Measurements from ENCODE around the gene NKTR.

NKTR gene

DNA sequence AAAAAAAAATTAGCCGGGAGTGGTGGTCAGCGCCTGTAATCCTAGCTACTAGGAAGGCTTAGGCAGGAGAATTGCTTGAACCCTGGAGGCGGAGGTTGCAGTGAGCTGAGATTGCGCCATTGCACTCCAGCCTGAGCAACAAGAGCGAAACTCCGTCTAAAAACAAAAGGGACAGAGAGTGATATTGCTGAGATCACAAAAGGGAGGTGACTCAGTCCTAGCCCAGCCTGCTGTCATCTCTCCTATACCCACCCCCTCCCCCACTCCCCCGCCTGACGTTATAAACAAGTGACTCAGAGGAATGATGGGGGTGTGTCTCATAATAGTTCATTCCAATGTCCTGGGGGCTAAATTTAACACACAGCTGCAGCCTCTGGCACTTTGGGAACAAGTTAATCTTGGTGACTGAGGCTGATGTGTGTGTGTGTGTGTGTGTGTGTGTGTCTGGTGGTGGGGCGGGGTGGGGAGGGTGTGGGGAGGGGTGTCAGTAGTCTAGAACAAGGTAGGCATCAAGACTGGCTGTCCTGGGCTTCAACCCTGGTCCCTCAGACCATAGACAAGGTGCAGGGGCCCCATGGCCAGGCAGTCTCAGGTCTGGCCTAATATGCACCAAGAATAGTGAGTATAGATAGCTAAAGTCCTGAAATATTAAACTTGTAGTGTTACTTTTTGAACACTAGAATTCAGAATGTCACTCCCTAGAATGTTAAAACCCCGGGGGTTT is 83.6 kb downstream of the NKTR start:
- no peak for DNase-seq

DNA sequence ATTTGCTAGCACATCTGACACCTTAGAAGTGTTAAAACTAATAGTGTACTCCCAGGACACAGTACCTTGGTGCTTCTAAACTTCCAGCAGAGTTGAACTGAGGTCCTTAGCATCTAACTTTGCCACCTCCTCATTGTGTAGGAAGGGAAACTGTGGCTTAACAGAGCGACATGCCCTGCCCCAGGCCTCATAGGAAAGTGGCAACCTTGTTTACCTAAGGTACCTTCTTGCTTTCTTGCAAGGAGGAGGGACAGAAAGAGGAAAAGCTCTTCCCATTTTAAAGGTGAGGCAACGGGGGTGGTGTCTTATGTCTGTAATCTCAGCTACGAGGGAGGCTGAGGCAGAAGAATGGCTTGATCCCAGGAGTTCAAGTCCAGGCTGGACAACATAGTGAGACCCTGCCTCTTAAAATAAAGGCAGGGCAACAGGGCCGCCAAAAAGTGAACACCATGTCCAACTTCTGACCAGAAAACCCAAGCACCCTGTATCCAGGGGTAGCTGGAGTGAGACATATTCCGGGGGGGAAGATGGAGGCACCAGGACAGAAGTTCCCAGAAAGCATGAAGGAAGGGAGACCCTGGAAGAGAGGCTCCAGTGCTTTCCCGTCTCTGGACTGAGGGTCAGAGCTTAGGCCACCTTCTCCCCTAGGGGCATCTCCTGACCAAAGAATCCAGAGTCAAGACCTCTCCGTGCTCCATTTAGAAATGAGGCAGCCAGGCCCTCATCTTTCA is 84.3 kb downstream of the NKTR start:
- no peak for DNase-seq

DNA sequence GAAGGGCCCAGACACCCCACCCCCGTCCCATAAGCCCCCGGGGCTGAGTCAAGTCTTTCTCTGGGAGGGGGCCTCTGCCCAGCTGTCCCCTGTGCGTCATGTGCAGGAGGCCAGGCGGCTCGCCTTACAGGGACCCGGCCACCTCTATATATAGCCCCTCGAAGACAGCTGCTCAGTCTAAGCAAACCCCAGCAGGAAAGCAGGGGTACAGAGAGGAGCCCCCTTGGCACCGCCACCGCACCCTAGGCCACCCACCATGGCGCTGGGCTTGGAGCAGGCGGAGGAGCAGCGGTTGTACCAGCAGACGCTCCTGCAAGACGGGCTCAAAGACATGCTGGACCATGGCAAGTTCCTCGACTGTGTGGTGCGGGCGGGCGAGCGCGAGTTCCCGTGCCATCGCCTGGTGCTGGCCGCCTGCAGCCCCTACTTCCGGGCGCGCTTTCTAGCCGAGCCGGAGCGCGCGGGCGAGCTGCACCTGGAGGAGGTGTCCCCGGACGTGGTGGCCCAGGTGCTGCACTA is 84.9 kb downstream of the NKTR start, which contains the start of gene KLHL40:
KLHL40 (plus strand) TSS at position 175 of the 519 bp plus-strand sequence; CDS start at position 257, 82 bp downstream.
- DNase-seq, result no peak

DNA sequence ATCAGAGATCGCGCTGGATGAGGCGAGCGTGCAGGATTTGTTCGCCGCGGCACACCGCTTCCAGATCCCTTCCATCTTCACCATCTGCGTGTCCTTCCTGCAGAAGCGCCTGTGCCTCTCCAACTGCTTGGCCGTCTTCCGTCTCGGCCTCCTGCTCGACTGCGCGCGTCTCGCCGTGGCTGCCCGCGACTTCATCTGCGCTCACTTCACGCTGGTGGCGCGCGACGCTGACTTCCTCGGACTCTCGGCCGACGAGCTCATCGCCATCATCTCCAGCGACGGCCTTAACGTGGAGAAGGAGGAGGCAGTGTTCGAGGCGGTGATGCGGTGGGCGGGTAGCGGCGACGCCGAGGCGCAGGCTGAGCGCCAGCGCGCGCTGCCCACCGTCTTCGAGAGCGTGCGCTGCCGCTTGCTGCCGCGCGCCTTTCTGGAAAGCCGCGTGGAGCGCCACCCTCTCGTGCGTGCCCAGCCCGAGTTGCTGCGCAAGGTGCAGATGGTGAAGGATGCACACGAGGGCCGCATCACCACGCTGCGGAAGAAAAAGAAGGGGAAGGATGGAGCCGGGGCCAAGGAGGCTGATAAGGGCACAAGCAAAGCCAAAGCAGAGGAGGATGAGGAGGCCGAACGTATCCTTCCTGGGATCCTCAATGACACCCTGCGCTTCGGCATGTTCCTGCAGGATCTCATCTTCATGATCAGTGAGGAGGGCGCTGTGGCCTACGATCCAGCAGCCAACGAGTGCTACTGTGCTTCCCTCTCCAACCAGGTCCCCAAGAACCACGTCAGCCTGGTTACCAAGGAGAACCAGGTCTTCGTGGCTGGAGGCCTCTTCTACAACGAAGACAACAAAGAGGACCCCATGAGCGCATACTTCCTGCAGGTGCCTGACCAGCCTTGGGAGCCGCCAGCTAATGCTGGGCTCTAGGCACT is 85.7 kb downstream of the NKTR start:
- DNase-seq, result no peak

DNA sequence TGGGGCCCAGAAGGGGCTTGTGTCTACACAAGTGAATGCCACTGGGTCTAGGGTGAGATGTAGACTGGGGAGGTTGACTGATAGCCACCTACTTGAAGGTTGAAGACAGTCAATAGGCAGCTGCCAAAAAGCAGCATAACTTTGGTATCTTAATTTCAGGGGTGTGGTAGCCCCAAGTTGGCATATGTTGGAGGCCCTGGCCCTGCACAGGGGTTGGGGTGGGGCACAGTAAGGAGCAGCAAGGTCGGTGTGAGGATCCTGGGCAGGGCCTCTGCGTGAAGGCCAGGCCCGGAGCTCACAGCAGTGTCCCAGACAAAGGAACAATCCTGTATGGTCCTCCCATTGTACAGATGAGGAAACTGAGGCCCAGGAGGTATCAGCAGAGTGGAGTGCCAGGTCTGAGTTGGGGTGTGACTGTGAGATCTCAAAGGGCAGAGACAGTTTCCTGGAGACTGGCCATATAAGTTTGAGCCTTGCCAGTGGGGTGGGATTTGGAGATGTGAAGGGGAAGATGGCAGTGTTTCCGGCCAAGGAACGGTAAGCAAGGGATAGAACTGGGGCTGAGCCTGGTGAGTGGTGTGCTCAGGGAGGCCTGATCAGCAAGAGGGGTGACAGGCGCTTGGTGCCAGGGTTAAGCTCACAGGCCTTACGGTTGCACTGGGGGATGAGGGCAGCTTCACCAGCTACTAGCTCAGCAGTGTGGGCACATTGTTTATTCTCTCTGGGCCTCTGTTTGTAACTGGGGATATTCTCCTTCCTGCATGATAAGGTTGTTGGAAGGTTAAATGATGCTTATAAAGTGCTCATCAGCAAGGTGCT is 86.6 kb downstream of the NKTR start:
- DNase-seq, result no peak

DNA sequence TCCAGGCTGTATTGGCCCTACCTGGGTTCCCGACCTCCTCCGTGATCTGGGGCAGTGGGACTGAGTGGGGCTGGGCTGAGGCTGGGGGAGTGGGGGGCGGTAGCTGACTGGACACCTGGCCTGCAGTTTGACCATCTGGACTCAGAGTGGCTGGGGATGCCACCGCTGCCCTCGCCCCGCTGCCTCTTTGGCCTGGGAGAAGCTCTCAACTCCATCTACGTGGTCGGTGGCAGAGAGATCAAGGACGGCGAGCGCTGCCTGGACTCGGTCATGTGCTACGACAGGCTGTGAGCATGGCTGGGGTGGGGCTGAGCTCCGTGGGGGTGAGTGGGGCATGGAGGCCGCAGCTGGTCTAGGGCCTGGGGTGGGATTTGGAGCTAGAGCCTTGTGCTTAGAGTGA is 87.5 kb downstream of the NKTR start:
- DNase-seq, result no peak

DNA sequence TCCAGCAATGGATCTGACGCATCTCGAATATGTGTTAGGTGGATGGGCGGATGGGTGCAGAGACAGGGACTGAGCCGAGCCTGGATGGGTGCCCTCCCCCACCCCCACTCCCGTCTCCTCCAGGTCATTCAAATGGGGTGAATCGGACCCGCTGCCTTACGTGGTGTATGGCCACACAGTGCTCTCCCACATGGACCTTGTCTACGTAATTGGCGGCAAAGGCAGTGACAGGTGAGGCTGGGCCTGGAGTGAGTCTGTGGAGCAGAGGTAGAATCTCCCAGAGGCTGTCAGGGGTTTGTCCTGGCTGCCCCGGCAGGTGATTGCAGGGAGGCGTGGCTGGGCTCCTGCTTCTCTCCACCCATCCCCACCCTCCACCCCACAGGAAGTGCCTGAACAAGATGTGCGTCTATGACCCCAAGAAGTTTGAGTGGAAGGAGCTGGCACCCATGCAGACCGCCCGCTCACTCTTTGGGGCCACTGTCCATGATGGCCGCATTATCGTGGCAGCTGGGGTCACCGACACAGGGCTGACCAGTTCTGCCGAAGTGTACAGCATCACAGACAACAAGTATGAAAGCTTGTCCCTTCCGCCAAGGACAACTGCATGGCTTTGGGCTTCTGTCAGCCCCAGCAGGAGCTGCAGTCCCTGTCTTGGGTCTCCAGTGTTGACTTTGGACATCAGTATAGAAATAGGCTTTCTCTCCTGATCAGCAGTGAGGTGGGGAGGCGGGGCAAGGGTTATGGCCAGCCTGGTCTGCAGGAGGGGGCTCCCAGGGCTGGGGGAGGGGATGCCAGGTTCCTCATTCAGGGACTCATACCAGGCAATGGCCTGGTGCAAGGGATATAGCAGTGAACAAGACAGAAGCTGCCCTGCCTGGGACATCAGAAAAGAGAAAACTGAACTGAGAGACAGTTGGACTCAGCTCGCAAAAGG is 88.3 kb downstream of the NKTR start:
- DNase-seq, result no peak

DNA sequence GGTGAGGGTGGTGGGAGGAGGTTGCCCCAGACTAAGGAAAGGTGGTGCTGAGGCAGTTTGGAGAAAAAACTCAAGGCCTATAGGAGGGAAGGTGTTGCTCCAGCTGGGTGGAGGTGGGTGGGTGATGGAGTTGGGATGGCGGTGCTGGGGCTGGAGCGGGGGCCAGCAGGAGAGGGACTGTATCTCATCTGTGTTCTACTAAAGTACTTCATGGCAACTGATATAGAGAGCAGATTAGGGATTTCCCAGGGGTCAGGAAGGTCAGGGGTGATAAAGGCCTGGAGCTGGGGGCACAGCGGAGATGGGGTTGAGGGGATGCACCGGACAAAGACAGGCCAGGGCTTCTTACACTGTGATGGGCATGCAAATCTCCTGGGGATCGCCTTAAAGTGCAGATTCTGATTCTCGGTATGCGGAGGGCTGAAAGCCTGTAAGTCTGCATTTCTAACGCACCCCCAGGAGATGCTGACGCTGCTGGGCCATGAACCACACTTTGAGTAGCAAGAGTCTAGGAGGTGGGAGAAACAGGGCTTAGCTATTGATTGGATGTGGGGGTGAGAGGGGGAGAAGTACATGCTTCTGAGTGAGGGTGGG is 89.0 kb downstream of the NKTR start:
- DNase-seq, result no peak

DNA sequence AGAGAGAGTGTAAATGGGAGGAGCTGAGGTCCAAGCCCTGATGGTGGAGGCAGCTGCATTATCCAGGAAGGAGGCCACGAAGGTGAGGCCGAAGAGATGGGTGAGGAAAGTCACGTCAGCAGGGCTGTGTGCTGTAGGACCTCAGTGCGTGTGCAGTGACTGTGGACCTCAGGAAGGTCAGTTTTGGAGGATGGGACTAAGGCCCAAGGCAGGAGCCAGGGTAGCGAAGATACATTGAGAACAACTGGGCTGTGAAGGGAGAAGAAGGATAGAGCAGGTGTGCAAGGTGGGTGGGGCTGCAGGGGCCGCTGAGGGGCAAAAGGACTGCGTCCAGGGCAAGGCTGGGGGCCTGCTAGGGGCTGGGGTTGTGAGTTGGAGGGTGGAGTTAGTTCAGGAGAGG is 89.7 kb downstream of the NKTR start:
- DNase-seq, result no peak

DNA sequence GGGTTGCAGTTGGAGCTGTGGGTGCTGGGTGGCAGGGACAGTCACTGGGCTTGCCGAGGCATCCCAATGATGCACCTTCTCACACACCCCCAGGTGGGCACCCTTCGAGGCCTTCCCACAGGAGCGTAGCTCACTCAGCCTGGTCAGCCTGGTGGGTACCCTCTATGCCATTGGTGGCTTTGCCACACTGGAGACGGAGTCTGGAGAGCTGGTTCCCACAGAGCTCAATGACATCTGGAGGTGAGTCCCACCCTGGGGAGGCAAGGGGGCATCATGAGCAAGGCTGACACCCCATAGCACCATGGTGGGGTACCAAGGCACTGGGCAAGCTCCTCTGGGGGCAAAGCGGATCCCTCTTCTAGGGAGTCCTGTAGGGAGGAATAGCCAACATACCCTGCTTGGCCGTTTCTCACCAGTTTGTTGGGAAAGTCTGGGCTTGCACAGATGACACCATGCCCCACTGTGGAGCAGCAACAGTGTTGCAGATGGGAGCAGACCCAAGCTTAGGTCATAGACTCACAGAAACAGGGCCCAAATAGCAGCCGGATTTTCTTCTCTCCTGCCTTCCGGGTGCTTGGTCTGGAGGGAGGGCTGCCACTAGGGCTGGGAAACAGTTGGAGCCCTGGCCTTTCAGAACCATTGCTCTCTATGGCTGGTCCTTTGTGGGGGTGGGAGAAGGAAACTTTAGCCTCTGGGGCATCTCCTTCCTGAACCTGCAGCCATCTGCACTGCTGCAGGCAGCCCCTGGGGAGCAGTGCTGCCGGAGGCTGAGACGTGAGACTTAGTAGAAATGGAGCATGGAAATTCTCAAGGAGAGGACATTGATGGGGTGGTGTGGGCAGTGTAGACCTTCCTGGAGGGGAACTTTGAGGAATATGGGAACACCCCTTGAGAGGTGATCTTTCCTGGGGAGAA is 90.5 kb downstream of the NKTR start:
- DNase-seq, result no peak

DNA sequence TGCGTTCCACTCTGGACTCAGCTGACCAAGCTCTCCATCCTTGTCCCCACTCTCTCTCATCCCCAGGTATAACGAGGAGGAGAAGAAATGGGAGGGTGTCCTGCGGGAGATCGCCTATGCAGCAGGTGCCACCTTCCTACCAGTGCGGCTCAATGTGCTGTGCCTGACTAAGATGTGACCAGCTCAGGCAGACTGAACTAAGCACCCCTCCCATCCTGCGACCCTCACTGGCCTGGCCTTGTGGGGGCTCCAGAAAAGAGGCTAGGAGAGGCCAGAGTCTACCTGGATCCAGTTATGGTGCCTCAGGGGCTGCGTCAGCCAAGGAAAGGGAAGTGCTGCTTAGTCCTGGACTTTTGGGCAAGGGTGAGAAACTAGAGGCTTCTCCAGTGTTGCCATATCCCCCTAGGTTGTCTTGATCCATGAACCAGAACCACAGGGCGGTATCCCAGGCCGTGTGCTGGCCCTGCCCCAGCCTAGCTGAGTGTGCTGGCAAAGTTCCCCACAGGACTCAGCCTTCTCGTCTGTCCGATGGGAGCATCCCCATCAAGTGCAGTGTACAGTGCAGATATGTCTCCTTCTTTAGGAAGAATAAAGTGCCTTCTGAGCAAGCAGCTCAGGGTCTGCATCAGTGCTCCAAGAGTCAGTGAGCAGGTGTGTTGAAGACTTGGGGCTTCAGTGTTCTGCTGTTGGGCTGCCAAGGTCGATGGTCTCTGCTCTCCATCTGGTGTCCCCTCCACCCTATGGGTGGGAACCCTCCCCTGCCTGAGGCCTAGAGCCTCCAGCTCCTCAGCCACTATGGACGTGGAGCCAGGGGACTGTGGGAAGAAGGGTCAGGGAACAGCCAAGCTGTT is 91.6 kb downstream of the NKTR start:
- DNase-seq, result no peak

DNA sequence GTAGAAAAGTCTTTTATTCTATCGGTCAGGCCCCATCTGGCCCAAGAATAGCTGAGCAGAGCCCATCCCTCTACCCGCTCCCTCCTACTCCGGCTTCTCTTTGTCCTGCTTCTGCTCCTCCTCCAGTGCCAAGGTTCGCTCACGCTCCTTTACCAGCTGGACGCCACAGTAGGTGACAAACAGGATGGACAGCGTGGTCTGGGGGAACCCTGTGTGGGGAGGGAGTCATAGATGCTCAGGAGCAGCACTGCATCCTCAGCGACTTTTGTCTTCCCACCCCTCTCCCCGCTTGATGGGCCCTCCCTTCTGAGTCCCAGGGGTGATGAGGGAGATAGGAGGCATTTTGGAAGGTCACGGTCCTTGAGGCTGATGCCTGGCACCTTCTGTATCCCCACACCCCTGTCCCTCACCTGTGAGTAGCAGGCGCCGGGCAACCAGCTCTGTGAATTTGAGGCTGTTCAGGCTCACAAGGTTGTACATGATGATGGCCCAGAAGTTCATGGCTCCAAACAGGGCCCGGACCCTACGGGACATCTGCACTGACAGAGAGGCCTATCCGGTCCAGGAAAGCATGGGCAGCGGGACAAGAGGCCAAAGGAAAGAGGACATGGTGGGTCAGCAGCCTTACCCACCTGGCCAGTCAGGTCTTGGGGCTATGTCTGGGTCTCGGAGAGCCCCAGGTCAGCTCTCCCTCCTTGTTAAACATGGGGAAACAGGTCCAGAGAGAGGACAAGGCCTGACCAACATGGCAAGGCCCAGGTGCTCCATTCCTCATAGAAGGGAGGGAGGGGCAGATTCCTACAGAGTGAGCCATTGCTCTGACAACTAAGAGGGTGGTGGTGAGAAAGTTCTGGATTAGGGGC is 92.4 kb downstream of the NKTR start:
- DNase-seq, result no peak

DNA sequence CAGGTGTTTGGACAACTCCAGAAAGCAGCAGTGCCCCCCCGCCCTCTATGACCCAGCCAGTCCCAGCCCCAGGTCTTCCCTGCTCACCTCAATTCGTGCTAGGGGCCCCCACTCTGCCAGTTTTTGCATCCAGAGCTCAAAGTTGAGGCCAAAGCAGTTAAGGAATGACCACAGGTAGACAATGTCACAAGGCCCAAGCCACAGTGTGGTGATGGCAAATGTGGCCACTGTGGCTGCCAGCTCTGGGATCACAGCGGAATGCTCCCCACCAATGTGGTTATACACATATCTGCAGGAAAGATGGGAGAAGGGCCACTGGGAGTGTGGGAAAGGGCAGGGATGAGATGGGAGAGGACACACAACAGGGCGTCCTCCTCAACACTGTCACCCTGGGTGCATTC is 93.0 kb downstream of the NKTR start:
- DNase-seq, result no peak

DNA sequence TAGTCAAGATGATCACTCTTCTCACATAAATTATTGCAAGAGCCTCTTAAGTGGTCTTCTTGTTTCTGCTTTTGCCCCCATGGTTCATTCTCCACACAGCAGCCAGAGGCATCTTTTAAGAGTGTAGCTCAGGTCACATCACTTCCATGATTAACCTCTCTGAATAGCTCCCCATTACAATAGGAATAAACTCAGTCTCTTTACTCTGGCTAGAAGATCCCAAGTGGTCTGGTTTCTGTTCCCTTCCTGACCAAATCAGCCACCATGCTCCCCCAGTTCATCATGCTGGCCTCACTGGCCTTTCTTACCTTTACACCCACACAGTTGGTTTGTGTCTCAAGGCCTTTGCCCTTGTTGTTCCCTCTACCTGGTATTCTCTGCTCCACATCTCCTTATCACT is 93.9 kb downstream of the NKTR start:
- no peak for DNase-seq

DNA sequence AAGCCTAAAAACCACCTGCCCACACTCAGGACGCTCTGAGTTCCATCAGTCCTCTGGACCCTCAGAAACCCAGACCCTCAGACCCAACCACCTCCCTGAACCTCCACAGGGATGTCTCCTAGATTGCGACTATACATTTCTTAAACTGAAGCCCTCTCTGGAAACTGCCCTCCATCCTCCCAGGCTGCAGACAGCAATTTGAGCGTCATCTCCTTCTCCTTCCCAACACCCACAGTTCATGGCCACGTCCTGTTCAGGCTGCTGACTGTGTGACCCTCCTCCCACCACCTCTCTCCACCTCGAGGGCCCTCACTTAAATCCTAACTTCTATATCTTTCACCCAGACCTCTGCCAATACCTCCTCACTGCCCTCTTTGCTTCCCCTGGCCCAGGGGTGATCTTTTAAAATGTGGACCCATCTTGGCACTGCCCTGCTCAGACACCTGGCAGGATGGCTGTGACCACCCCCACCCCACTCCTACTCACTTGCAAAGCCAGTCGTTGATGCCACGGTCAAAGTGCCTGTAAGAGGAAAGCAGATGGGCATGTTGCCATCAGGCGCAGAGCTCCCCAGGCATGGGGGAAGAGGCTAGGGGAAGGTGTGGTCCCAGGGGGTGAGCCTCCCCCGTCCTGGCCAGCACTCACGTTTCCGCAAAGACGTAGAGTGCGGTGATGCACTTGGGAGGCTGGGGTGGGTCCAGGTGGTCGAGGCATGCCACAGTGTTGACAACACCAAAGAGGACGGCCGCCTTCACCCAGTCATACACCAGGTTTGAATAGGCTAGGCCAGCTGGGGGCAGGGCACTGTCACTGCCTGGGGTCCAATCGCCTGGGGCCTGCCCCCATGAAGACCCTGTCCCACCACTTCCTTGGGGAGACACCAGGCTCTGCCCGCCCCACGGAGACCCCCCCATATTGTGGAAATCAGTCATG is 96.1 kb downstream of the NKTR start:
- DNase-seq, result no peak

DNA sequence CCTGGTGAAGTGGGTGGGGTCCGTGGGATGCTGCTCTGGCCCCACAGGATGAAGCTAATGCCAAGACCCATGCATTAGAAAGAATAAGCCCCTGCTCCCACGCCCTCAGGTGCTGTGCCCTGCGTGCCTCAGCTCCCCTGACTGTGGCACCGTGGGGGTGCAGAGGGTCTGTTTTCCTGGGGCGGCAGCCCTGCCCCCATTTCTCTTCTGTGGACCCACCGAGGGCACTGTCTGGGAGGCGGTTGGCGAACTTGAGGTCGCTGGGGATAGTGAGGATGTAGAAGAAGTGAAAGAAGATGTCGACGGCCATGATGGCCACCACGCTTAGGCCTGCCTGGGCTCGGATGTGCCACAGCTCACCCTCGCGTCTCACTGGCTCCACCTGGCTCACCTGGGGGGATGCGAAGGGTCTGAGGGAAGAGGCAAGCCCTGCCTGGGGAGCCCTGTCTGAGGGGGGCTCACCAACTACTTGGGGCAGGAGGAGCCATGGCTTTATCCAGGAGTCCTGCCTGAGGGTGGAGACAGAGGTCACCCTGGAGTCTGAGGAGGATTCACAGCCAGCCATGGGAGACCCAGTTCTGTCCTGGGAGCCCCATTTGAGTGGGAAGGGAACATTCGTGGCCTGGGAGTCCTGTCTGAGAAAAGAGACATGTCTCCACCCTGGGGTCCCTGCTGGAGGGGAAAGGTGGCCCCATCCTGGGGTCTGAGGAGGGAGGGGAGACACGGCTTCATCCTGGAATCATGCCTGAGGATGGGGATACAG is 97.0 kb downstream of the NKTR start:
- DNase-seq, result no peak

Measured in activated naive CD4-positive, alpha-beta T cell (primary cell).